GM19397 (cell line): ENCODE results near the gene TMEM132D.

Experiments used
- ATAC-seq: cut with Tn5 transposase; IDR thresholded peaks from one replicate; pipeline ENCODE4 v1.9.1; 2021; ENCODE audit warnings: mild to moderate bottlenecking, moderate library complexity; ENCODE audit not compliant: unreplicated experiment

TMEM132D gene

GRCh38 chr12:129379076-129379804 is 524.6 kb downstream of the TMEM132D start:
- ATAC-seq, result no peak

- ATAC-seq, result no peak
Measured at GRCh38 chr12:129378496-129378895, 525.3 kb downstream of the TMEM132D start.

GRCh38 chr12:129373746-129374145 is 530.1 kb downstream of the TMEM132D start:
- ATAC-seq, result no peak

GRCh38 chr12:129372876-129373275 is 530.9 kb downstream of the TMEM132D start:
- ATAC-seq, result no peak

- no peak for ATAC-seq
Measured at GRCh38 chr12:129372348-129372747, 531.5 kb downstream of the TMEM132D start.

DNA sequence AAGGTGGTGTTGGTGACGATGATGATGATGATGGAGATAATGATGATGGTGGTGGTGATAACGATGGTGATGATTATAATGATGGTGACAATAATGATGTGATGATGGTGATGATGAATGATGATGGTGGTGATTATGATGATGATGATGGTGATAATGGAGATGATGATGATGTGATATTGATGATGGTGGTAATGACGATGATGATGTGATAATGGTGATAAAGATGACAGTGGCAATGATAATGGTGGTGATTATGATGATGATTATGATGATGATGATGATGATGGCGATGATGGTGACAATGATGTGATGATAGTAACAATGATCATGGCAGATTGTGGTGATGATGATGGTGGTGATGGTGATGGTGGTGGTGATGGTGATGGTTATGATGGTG is 532.6 kb downstream of the TMEM132D start:
- no peak for ATAC-seq

DNA sequence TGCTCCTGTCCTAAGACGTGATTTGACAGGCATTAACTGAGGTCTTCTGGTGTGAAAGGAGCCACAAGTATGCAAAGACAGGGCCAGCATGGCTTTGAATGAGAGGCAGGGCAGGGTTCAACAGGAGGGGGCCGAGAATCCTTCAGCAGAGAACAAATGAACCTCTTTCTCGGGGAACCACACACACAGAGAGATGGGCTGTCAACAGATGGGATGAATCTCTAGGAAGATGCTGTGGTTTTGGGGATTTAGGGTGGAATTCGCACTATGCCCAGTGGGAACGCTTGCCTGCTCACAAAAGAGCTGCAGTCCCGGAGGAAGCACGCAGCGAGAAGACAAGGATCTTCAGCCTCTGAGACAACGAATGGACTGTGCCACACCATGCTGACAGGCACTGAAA is 537.2 kb downstream of the TMEM132D start:
- no peak for ATAC-seq

DNA sequence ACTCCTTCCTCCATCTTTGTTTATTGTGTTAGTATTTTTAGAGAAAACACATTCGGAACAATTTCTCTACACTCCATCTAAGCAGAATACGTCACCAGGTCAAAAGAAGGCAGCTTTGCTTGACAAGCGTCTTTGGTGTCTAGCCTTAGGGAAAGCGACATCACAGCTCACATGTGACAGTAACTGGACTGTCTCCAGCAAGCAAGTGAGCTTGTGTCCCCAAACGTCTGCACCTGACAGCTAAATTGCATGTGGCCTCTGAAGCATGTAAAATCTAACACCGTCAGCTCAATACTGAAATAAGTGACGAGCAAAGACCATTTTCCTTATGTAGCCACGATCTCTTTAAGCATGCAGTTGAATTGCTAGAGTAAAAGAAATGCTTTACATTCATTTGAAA is 540.8 kb downstream of the TMEM132D start:
- no peak for ATAC-seq

- no peak for ATAC-seq
Measured at GRCh38 chr12:129357233-129357632, 546.6 kb downstream of the TMEM132D start.

- no peak for ATAC-seq
Measured at GRCh38 chr12:129351481-129351880, 552.3 kb downstream of the TMEM132D start.

GRCh38 chr12:129339336-129339735 is 564.5 kb downstream of the TMEM132D start:
- no peak for ATAC-seq

DNA sequence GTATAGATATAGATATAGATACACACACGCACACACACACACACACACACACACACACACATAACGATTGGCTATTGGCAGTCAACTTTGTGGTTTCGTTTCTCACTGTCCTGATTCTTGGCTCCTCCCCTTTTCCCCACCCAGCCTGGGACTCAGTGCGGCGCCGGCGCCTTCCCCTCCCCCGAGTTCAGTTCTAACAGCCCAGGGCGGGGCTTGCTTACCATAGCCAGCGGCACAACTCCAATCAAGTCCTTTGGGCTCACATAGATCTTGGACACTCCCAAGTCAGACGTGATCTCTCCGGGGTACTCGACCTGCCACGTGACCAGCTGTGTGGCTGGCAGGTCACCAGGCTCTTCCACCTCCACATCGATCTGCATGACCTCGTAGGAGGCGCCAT is 566.4 kb downstream of the TMEM132D start:
- no peak for ATAC-seq

- ATAC-seq, result no peak
Measured at GRCh38 chr12:129335773-129336172, 568.1 kb downstream of the TMEM132D start.

GRCh38 chr12:129332286-129332685 is 571.5 kb downstream of the TMEM132D start:
- ATAC-seq, result no peak

DNA sequence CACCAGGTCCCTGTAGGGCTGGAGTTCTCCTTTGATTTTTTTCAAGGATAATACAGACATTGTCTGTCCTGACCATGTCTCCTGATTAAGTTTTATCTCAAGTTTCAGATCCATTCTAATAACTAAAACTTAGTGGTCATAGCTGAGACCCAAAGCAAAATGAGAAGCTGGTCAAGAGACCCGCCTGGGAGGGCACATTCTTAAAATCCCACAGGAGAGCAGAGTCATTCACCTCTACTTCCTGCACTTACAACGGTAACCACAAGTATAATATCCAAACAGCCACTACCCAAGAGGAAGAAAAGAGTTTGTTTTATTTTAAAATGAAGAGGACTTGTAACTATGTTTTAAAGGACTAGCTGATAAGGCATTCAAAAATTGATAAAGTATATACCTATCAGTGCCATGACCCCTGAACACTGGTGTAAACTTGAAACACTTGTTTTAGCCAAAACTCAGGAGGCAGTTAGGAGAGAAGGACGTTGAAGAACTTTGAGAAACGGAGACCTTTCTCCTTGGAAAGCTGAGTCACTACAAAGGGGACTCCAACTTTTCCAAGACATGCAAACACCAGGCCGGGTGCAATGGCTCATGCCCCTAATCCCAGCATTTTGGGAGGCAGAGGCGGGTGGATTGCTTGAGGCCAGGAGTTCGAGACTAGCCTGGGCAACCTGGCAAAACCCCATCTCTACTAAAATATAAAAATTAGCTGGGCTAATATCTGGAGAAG is 572.3 kb downstream of the TMEM132D start:
- ATAC-seq, result no peak

GRCh38 chr12:129328235-129328634 is 575.6 kb downstream of the TMEM132D start:
- ATAC-seq, result no peak

DNA sequence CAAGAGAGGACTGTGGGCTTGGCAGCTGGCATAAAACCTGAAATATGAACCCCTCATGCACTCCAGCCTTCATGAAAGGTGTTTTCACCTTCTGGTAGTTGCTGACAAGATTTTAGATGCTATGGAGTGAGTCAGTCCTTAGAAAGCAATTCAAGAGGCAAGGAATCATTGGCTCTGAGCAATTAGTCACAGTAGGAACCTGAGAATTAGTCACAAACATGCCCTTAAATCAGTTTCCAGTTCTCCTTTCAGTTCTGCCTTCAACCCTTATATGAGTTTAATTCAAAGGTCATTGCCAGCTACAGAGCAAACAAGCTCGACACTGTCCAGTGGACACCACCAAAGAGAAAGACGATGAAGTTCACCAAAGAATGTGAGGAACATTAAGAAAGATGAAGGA is 578.3 kb downstream of the TMEM132D start:
- no peak for ATAC-seq

DNA sequence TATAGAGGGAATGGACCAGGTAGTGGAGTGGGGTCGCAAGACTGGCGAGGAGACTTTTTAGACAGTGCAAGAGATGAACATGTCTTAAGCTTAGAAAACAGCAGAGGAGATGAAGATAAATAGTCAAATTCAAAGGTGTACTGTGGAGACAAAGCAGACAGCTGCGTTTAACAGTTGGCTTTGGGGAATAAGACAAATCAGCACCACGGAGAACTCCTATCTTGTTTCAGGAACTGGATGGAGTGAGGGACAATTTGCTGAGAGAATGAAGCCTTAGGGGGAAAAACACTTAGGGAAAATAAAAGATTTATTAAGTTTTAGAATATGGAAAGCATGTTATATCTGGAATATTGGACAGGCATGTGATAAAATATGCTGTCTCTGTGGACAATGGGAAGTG is 591.8 kb downstream of the TMEM132D start:
- ATAC-seq, result no peak

GRCh38 chr12:129310346-129310745 is 593.5 kb downstream of the TMEM132D start:
- ATAC-seq, result no peak

DNA sequence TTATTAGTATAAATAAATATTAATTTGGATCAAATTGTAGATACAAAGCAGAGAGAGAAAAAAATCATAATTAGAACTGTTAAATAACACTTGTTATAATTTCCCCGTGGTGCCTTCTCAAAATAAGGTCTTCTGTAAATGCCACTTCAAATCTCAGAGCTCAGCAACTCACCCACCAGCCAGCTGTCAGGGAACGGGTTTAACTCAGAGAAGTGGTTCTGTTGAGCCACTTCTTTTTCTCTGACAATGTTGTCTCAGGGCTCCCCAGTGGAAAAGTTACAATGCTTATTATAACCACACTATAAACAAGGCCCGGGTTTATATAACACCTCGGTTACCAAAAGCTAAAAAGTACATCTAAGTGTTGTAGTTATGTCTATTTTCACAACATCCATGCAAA is 598.0 kb downstream of the TMEM132D start:
- ATAC-seq, result no peak

DNA sequence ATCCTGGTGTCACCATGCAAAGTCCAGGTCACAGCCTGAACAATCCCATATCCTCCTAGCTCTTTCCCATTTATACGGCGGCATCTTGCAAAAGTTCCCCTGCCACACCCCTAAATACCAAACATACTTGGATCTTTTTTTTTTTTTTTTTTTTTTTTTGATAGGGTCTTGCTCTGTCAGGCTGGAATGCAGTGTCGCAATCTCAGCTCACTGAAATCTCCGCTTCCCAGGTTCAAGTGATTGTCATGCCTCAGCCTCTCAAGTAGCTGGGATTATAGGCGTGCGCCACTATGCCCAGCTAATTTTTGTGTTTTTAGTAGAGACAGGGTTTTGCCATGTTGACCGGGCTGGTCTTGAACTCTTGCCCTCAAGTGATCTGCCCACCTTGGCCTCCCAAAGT is 599.3 kb downstream of the TMEM132D start:
- ATAC-seq, result no peak

- ATAC-seq, result no peak
Measured at GRCh38 chr12:129300011-129300410, 603.8 kb downstream of the TMEM132D start.
